GM19351 (cell line): Measurements from ENCODE around the gene EDN2.

Experiments used
- ATAC-seq: cut with Tn5 transposase; IDR thresholded peaks from one replicate; pipeline ENCODE4 v1.9.1; 2021; ENCODE audit warnings: mild to moderate bottlenecking, moderate library complexity; ENCODE audit not compliant: unreplicated experiment

The EDN2 gene

GRCh38 chr1:41484402-41485241 lies at the start of gene EDN2:
Gene EDN2, minus strand, starts transcription at chr1:41484683. Its CDS starts 82 bp downstream, at chr1:41484601.
- ATAC-seq, result no peak

DNA sequence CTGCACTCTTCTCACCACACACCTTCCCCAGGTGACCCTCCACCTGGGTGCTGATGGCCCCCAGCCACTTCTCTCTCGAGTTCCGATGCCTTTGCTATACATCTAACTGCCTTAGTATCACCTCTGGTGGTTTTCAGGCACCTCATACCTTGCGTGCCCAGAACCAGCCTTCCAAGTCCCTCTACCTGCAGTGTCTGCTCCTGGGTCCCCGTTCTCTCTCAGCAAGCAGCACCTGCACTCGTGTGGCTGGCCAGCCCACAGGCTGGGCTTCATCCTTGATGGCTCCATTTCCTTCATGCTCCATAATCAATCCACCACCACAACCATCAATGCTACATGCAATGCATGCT lies 49.2 kb upstream of the EDN2 start:
- no peak for ATAC-seq

DNA sequence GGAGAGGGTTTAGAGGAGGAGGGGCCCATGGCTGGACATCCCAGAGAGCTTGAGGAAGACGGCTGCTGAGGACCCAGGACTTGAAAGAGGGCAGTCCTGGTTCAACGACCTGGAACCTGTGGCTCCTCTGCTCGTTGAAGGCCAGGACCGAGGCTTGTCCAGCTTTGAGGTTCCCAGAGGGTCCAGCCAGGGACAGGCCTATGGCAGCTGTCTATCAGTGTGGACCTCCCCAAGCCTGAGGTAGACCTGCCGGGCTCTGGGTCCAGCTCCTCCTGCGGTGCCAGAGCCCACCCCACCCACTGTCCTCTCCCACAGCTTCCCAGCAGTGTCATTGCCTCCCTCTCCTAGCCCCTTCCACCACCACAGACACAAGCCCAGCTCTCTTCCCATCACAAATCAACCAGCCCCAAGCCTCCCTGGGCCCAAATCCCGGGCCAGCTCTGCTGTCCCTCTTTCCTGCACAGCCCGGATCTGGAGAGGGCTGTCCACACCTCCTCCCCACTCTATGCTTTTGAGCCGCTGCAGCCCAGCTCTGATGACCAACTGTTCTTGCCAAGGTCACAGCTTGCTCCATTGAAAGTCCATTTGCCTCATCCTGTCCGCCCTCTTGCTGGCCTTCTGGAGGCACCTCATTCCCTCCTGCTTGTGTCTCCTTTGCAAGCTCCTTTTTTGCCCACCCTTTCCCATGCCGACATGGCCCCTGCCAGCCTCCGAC lies 48.7 kb upstream of the EDN2 start:
- no peak for ATAC-seq

GRCh38 chr1:41532206-41532975 lies 47.9 kb upstream of the EDN2 start:
- no peak for ATAC-seq

GRCh38 chr1:41530411-41530810 lies 45.9 kb upstream of the EDN2 start:
- ATAC-seq, result no peak

- no peak for ATAC-seq
Observed at GRCh38 chr1:41529621-41530395, 45.3 kb upstream of the EDN2 start.

DNA sequence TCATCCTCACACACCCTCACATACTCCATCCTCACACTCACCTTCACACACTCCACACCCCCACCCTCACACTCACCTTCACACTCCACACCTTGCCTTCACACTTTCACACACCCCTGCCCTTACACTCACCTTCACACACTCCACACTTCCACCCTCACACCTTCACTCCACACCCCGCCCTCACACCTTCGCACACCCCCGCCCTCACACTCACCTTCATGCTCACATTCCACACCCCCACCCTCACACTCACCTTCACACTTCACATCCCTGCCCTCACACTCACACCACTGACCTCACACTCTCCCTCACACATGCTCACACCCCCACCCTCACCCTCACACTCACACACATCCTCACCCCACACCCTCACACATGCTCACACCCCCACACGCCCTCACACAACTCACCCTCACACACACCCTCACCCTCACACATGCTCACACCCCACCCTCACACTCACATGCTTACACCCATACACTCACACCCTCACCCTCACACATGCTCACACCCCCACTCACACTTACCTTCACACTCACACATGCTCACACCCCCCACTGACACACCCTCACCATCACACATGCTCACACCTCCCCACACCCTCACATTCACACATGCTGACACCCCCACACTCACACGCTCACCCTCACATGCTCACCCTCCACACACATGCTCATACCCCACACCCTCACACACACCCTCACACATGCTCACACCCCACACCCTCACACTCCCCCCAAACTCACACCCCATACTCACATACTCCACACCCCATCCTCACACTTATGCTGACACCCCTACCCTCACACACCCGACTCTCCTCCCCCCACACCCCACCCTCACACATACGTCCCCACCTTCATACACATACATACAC lies 44.5 kb upstream of the EDN2 start:
- no peak for ATAC-seq

DNA sequence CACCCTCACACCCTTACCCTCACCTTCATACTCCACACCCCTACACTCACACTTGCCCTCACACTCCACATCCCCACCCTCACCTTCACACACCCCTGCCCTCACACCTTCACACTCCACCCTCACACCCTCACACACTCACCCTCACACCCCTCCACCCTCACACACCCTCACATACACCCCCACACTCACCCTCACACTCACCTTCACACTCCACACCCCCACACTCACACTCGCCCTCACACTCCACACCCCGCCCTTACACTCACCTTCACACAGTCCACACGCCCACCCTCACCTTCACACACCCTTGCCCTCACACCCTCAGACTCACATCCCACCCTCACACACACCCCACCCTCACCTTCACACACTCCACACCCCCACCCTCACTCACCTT lies 43.6 kb upstream of the EDN2 start:
- ATAC-seq, result no peak

DNA sequence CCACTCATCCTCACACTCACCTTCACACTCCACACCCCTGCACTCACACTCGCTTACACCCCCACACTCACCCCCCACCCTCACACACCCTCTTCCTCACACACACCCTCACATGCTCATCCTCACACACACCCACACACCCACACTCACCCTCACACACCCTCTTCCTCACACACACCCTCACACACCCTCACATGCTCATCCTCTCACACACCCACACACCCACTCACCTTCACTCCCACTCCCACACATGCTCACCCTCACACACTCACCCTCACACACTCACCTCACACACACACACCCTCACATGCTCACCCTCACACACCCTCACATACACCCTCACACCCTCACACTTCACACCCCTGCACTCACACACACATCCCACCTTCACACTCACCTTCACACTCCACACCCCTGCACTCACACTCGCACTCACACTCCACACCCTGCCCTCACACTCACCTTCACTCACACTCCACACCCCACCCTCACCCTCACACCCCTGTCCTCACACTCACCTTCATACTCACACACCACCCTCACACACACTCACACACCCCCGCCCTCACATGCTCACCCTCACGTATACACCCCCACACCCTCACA lies 42.6 kb upstream of the EDN2 start:
- ATAC-seq, result no peak

GRCh38 chr1:41525891-41526587 lies 41.6 kb upstream of the EDN2 start:
- no peak for ATAC-seq

- ATAC-seq, result no peak
Observed at GRCh38 chr1:41524676-41525675, 40.5 kb upstream of the EDN2 start.

- ATAC-seq, result no peak
Observed at GRCh38 chr1:41523949-41524675, 39.6 kb upstream of the EDN2 start.

GRCh38 chr1:41523071-41523470 lies 38.6 kb upstream of the EDN2 start:
- ATAC-seq, result no peak

DNA sequence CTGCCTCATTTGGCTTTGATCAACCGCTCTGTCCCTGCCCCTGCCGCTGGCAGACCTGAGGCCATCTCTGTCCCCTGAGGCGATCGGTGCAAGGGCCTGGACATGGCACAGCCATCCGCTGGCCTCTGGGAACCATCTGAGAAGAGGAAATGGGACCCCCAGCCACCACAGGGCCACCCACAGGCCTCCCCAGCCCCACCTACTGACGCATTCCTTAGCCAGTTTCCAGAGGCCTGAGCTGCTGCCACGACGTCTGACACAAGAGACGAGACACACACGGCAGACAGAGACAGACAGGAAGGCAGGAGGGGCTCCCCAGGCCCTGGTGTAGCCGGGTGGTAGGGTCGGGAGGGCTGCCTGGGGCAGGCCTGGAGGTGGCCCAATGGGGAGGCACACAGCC lies 37.3 kb upstream of the EDN2 start:
- ATAC-seq, result no peak

GRCh38 chr1:41520951-41521752 lies 36.7 kb upstream of the EDN2 start:
- no peak for ATAC-seq

DNA sequence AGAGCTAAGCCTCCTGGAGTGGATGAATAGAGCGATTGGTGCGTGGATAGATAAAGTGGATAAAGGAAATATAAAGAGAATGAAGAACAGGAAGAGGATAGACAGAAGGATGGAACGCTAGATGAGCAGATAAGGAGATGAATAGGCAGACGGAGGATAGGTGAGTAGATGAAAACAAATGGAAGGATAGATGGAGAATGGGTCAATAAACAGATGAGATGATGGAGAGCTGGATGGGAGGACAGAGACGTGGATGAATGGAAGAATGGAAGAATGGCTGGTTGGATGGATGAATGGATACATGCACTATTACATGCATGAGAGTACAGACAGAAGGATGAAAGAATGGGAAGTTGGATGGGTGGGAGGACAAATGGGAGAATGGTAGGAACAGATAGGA lies 35.2 kb upstream of the EDN2 start:
- ATAC-seq, result no peak
